Progenitor cell of endocrine pancreas (in vitro differentiated cells): ENCODE data around the gene NMS. TPM values are rescaled to one million over a fixed set of nuclear protein-coding genes. Genes with fewer than 3 reads are reported as not detected.

Source experiments
- DNase-seq: peaks from one replicate; pipeline ENCODE4 v3.0.0; 2021; ENCODE audit warnings: low spot score; ENCODE audit not compliant: unreplicated experiment
- H3K27ac Mint-ChIP-seq: 2 replicates; pipeline ENCODE4 v1.8.0; 2021; ENCODE audit warnings: mild to moderate bottlenecking, moderate library complexity, mixed read lengths
- H3K27me3 Mint-ChIP-seq: 2 replicates; pipeline ENCODE4 v1.8.0; 2021; ENCODE audit warnings: mixed read lengths
- H3K36me3 Mint-ChIP-seq: 2 replicates; pipeline ENCODE4 v1.8.0; 2022; ENCODE audit warnings: mixed read lengths; ENCODE audit not compliant: insufficient read depth
- H3K4me1 Mint-ChIP-seq: 2 replicates; pipeline ENCODE4 v1.8.0; 2021; ENCODE audit warnings: low read depth, mixed read lengths
- H3K4me3 Mint-ChIP-seq: 2 replicates; pipeline ENCODE4 v1.8.0; 2021; ENCODE audit warnings: low read depth, mild to moderate bottlenecking, moderate library complexity, mixed read lengths
- H3K9me3 Mint-ChIP-seq: 2 replicates; pipeline ENCODE4 v1.8.0; 2021; ENCODE audit warnings: low read depth, mixed read lengths
- CTCF ChIP-seq: fragments of 200-600 bp; sonication (generic); IDR thresholded peaks from one replicate; pipeline ENCODE4 v1.5.0; 2021; ENCODE audit warnings: antibody characterized with exemption, mild to moderate bottlenecking; ENCODE audit not compliant: unreplicated experiment
- total RNA-seq: library from RNA; stranded (reverse); gene quantifications from 2 replicates; pipeline ENCODE4 v1.2.1, GENCODE V29; 2021

Gene NMS
- total RNA-seq, 1 donor from 2014 or later, result not detected

DNA sequence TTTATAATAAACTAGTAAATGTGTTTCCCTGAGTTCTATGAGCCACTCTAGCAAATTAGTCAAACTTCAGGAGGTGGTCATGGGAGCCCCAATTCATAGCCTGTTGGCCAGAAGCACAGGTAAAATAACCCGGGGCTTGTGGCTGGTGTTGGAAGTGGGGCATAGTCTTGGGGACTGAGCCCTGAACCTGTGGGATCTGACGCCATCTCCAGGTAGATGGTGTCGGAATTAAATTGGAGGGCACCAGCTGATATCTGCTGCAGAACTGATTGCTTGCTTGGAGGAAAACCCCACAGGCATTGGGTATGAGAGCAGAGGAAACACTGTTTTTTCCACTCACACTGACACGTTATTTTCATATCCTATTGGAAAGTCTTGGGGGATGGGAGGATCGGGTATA lies 14.1 kb downstream of the NMS start:
- no peak overlapping the region for H3K27ac Mint-ChIP-seq
- no peak overlapping the region for H3K4me3 Mint-ChIP-seq
- H3K27me3 Mint-ChIP-seq, result peaks cover 11% of the 10 kb centered on the region
- no peak for TF ChIP-seq CTCF
- H3K36me3 Mint-ChIP-seq, result no peaks in the 10 kb centered on the region
- H3K9me3 Mint-ChIP-seq, result no peaks in the 10 kb centered on the region
- no peaks in the 10 kb centered on the region for H3K4me1 Mint-ChIP-seq
- no peak for DNase-seq

DNA sequence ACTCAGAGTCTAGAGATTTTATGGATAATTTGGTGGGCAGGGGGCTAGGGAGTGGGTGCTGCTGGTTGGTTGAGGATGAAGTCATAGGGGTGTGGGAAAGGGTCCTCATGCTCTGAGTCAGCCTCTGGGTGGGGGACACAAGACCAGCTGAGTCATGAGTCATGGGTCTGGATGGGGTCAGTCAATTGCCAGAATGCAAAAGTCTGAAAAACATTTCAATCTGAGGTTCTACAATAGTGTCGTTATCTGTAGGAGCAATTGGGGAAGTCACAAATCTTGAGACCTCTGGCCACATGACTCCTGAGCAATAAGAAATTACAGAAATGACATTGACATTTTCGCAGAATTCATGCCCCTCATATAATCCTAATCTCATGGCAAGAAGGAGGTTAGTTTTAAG lies 15.1 kb downstream of the NMS start:
- no peaks in the 10 kb centered on the region for H3K9me3 Mint-ChIP-seq
- H3K27ac Mint-ChIP-seq, result no peak overlapping the region
- no peak for TF ChIP-seq CTCF
- peaks cover 3% of the 10 kb centered on the region for H3K27me3 Mint-ChIP-seq
- no peaks in the 10 kb centered on the region for H3K4me1 Mint-ChIP-seq
- no peaks in the 10 kb centered on the region for H3K36me3 Mint-ChIP-seq
- no peak overlapping the region for H3K4me3 Mint-ChIP-seq
- DNase-seq, result no peak

DNA sequence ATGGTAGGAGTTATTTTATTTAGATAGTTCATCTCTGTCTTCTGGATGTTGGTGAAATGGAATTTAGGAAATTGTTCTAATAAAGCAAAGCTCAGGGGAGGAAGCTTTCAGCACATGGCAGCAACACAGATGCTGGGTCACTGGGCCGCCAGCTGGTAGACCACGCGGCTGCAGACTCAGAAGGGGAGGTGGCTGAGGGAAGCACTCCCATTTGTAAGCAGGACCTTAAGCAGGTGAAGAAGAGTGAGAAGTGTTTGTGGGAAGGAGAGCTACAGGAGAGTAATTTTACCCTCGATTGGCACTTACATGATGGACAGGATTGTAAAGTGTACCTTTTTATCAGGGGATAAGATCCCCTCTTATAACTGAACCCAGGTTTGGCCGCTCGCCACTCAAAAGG lies 24.4 kb downstream of the NMS start:
- Mint-ChIP-seq H3K27ac (no peak overlapping the region), H3K27me3 (peaks cover 10% of the 10 kb centered on the region), H3K9me3 (peaks cover 9% of the 10 kb centered on the region), H3K4me1 (peaks cover 3% of the 10 kb centered on the region), H3K36me3 (no peaks in the 10 kb centered on the region), H3K4me3 (no peak overlapping the region)
- no peak for DNase-seq
- TF ChIP-seq CTCF, result no peak

GRCh38 chr2:100502782-100503181 lies 32.5 kb downstream of the NMS start:
- TF ChIP-seq CTCF, result no peak
- Mint-ChIP-seq H3K36me3 (no peaks in the 10 kb centered on the region), H3K27me3 (no peaks in the 10 kb centered on the region), H3K27ac (no peak overlapping the region), H3K9me3 (peaks cover 28% of the 10 kb centered on the region), H3K4me1 (no peaks in the 10 kb centered on the region), H3K4me3 (no peak overlapping the region)
- no peak for DNase-seq

DNA sequence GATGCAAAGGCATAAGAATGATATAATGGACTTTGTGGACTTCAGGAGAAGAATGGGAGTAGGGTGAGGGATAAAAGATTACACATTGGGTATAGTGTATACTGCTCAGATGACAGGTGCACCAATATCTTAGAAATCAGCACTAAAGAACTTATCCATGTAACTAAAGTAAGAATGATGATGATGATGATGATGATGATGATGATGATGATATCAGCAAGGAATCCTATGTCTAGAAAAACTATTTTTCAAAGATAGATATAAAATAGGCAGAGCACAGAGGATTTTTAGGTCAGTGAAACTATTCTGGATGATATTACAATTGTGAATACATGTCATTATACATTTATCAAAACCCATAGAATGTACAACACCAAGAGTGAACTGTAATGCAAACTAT lies 34.3 kb downstream of the NMS start:
- no peaks in the 10 kb centered on the region for H3K36me3 Mint-ChIP-seq
- no peak for TF ChIP-seq CTCF
- H3K4me1 Mint-ChIP-seq, result no peaks in the 10 kb centered on the region
- peaks cover 6% of the 10 kb centered on the region for H3K27me3 Mint-ChIP-seq
- H3K9me3 Mint-ChIP-seq, result peaks cover 30% of the 10 kb centered on the region
- H3K27ac Mint-ChIP-seq, result no peak overlapping the region
- H3K4me3 Mint-ChIP-seq, result no peak overlapping the region
- DNase-seq, result no peak
